WI38 (cell line): Measurements from ENCODE around the gene CLBA1.

Source experiments
- H3K4me3 ChIP-seq: 2 replicates; pipeline ENCODE4 v1.5.1; 2011; ENCODE audit warnings: low read depth, mild to moderate bottlenecking, control low read depth, low read length
- CTCF ChIP-seq: IDR thresholded peaks from 2 replicates; pipeline ENCODE4 v1.5.1; 2012; ENCODE audit warnings: low read depth, mild to moderate bottlenecking, control low read depth, low read length

CLBA1 gene

GRCh38 chr14:105006831-105007592 is 21.4 kb downstream of the CLBA1 start:
- no peak for TF ChIP-seq CTCF
- H3K4me3 ChIP-seq, result no peak overlapping the region

GRCh38 chr14:105007593-105008264 is 22.1 kb downstream of the CLBA1 start:
- no peak for TF ChIP-seq CTCF
- H3K4me3 ChIP-seq, result no peak overlapping the region

GRCh38 chr14:105010106-105010505 is 24.5 kb downstream of the CLBA1 start:
- H3K4me3 ChIP-seq, result no peak overlapping the region
- TF ChIP-seq CTCF, result no peak

- no peak for TF ChIP-seq CTCF
- no peak overlapping the region for H3K4me3 ChIP-seq
These were observed 25.3 kb downstream of the CLBA1 start for GRCh38 chr14:105010891-105011291.

GRCh38 chr14:105011312-105011990 is 25.9 kb downstream of the CLBA1 start:
- no peak for TF ChIP-seq CTCF
- no peak overlapping the region for H3K4me3 ChIP-seq

- no peak overlapping the region for H3K4me3 ChIP-seq
- TF ChIP-seq CTCF, result no peak
These were observed 26.8 kb downstream of the CLBA1 start for GRCh38 chr14:105012171-105012985.
